ENCODE results near the gene PLD6.

The PLD6 gene

DNA sequence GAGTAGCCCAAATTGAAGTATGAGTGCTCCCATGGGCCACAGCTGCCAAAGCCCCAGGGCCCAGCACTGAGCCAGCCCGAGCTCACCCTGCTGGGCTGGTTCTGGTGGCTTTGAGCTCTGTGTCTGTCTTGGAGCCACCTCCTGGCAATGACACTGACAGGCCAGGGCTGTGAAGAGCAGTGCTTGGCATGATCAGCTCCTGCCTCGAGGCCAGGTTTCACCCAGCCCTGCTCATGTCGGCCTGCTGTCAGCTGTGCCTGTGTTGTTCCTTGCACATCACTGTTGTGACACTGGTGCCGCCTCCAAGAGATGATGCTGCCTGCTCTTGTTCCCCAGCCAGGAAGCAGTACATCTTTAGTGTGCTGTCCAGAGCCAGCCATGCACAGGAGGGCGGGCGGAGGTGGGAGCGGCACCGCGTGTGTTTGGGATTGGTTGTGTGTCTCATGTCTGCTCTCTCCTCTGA lies 26.0 kb downstream of the PLD6 start:
- TF ChIP-seq, protein P1, sequence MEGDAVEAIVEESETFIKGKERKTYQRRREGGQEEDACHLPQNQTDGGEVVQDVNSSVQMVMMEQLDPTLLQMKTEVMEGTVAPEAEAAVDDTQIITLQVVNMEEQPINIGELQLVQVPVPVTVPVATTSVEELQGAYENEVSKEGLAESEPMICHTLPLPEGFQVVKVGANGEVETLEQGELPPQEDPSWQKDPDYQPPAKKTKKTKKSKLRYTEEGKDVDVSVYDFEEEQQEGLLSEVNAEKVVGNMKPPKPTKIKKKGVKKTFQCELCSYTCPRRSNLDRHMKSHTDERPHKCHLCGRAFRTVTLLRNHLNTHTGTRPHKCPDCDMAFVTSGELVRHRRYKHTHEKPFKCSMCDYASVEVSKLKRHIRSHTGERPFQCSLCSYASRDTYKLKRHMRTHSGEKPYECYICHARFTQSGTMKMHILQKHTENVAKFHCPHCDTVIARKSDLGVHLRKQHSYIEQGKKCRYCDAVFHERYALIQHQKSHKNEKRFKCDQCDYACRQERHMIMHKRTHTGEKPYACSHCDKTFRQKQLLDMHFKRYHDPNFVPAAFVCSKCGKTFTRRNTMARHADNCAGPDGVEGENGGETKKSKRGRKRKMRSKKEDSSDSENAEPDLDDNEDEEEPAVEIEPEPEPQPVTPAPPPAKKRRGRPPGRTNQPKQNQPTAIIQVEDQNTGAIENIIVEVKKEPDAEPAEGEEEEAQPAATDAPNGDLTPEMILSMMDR (conservative IDR thresholded peaks at IDR 0.05; ENCODE audit: control insufficient read depth, insufficient read depth, low read depth, low read length): no peak
- no peak for DNase-seq (ENCODE audit: low read depth)
- H3K4me3 ChIP-seq (ENCODE audit: control insufficient read depth, low read depth, low read length): no peak overlapping the region

DNA sequence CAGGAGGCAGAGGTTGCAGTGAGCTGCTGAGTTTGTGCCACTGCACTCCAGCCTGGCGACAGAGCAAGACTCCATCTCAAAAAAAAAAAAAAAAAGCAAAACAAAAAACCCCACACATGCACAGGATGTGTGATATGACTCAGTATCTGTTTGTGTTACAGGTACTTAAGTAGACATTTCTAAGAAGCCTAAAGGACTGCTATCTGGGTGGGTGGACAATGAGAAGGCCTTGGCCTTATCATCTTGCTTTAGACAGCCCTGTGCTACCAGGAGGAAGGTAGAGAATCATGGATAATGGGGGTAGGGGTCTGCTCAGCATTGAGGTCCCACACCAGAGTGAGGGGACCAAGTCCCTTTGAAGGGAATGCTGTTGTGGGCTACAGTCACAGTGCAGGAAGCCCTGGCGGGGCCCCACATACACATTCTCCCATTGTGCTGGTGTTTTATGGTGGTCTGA lies 26.7 kb downstream of the PLD6 start:
- H3K4me3 ChIP-seq (ENCODE audit: control insufficient read depth, low read depth, low read length): no peak overlapping the region
- TF ChIP-seq, protein P1 (conservative IDR thresholded peaks at IDR 0.05; ENCODE audit: control insufficient read depth, insufficient read depth, low read depth, low read length): no peak
- DNase-seq (ENCODE audit: low read depth): no peak

DNA sequence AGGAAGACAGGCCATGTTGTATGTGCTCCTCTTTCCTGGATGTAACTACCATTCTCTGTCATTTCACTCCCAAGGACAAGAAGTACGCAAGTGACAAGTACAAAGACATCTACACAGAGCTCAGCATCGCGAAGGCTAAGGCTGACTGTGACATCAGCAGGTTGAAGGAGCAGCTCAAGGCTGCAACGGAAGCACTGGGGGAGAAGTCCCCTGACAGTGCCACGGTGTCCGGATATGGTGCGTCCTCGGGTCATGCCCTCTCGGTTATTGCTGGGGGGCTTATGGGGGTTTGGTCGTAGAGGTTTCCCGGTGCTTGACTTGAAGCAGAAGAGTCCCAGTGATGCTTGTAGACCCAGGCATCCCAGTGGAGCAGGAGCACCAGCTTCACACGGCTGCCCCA lies 29.0 kb downstream of the PLD6 start:
- H3K4me3 ChIP-seq (ENCODE audit: control insufficient read depth, low read depth, low read length): no peak overlapping the region
- no peak for DNase-seq (ENCODE audit: low read depth)
- TF ChIP-seq, protein P1 (conservative IDR thresholded peaks at IDR 0.05; ENCODE audit: control insufficient read depth, insufficient read depth, low read depth, low read length): no peak

DNA sequence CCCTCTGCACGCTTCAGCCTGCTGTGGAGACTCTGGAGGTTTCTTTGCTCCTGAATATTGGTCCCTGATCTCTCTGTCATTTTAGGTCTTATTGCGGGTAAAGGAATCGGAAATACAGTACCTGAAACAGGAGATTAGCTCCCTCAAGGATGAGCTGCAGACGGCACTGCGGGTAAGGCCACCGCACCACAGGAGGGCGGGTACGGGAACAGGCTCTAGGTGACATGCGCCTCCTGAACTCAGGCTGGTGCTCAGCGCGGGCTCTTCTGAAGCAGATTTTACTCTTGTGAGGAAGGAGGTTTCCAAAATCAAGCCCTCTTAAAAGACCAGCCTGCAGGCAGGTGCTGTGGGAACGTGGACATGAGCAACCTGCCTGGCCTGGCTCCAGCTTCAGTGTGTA lies 29.8 kb downstream of the PLD6 start:
- no peak for DNase-seq (ENCODE audit: low read depth)
- TF ChIP-seq, protein P1 (conservative IDR thresholded peaks at IDR 0.05; ENCODE audit: control insufficient read depth, insufficient read depth, low read depth, low read length): no peak
- no peak overlapping the region for H3K4me3 ChIP-seq (ENCODE audit: control insufficient read depth, low read depth, low read length)

DNA sequence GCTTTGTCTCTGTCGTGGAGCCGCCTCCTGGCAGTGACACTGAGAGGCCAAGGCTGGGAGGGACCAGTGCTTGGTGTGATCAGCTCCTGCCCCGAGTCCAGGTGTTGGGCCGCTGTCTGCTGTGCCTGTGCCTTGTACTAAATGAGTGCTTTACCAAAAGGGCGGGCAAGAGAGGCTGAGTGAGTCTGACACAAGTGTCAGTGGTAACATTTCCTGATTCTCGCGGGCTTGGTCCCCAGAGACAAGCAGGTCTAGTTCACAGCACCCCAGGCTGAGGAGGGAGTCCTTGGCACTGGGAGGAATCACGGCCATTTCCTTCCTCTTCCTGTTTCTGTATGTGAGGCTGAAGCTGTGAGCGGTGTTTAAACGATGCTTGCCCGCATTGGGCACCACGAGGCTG lies 30.2 kb downstream of the PLD6 start:
- TF ChIP-seq, protein P1 (conservative IDR thresholded peaks at IDR 0.05; ENCODE audit: control insufficient read depth, insufficient read depth, low read depth, low read length): no peak
- no peak for DNase-seq (ENCODE audit: low read depth)
- H3K4me3 ChIP-seq (ENCODE audit: control insufficient read depth, low read depth, low read length): no peak overlapping the region

DNA sequence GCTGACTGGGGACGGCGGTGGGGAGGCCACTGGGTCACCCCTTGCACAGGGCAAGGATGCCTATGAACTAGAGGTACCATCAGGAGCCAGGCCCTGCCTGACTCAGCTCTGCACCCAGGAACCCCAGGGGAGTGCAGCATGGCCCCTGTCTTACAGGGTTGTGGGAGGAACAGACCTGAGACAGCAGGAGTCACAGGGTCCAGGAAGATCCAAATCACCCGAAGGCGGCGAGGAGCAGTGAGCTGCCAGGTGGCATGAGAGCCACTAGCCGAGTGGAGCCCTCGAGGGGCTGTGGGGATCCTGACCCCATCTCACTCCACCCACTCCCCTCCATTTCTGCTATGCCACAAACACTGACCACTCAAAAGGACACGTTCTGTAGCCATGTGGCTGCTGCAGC lies 30.8 kb downstream of the PLD6 start:
- TF ChIP-seq, protein P1 (conservative IDR thresholded peaks at IDR 0.05; ENCODE audit: control insufficient read depth, insufficient read depth, low read depth, low read length): no peak
- DNase-seq (ENCODE audit: low read depth): no peak
- H3K4me3 ChIP-seq (ENCODE audit: control insufficient read depth, low read depth, low read length): no peak overlapping the region

DNA sequence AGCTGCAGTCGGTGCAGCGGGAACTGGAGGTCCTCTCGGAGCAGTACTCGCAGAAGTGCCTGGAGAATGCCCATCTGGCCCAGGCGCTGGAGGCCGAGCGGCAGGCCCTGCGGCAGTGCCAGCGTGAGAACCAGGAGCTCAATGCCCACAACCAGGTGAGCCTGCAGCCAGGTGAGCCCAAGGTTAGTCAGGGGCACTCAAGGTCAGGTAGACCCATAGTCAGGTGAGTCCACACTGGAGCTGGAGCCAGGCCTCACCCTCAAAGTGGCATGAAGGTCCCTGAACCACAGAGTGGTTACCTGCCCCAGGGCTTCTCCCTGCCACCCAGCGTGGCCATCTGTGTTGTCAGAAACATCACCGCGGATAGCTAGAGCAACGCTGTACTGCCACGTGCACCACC lies 32.2 kb downstream of the PLD6 start:
- TF ChIP-seq, protein P1 (conservative IDR thresholded peaks at IDR 0.05; ENCODE audit: control insufficient read depth, insufficient read depth, low read depth, low read length): no peak
- H3K4me3 ChIP-seq (ENCODE audit: control insufficient read depth, low read depth, low read length): no peak overlapping the region
- no peak for DNase-seq (ENCODE audit: low read depth)

All from fibroblast of mammary gland (primary cell).